Activated CD4-positive, alpha-beta T cell treated with anti-CD3 and anti-CD28 coated beads for 36 hours (primary cell): ENCODE results near the gene TCF4. TPM values are rescaled to one million over a fixed set of nuclear protein-coding genes. Genes with fewer than 3 reads are reported as not detected.

Experiments used
- ATAC-seq: fragments of 200-7000 bp; cut with Tn5 transposase; one replicate; pipeline ENCODE4 v1.10.0; 2021; ENCODE audit warnings: mild to moderate bottlenecking, moderate library complexity
- CTCF ChIA-PET: fragments of 350-600 bp; sonication (Branson Sonifier 250); formaldehyde crosslinking; loops from one replicate; lab custom pipeline; 2021; ENCODE audit warnings: antibody characterized with exemption; lab: Charles Lee
- POLR2A ChIA-PET: fragments of 350-600 bp; sonication (Branson Sonifier 250); formaldehyde crosslinking; loops from one replicate; lab custom pipeline; 2021; ENCODE audit warnings: antibody characterized with exemption, inconsistent platforms; lab: Charles Lee
- DNase-seq: peaks from one replicate; pipeline ENCODE4 v3.0.0-alpha.2; 2020
- H3K27ac Mint-ChIP-seq: one replicate; pipeline ENCODE4 v1.8.0; 2021; ENCODE audit warnings: mixed read lengths
- H3K27me3 Mint-ChIP-seq: one replicate; pipeline ENCODE4 v1.8.0; 2021; ENCODE audit warnings: mixed read lengths
- H3K36me3 Mint-ChIP-seq: one replicate; pipeline ENCODE4 v1.8.0; 2021; ENCODE audit warnings: low read depth, mixed read lengths
- H3K4me1 Mint-ChIP-seq: one replicate; pipeline ENCODE4 v1.8.0; 2021; ENCODE audit warnings: mixed read lengths
- H3K4me3 Mint-ChIP-seq: one replicate; pipeline ENCODE4 v1.8.0; 2021; ENCODE audit warnings: mild to moderate bottlenecking, moderate library complexity, mixed read lengths
- H3K9me3 Mint-ChIP-seq: one replicate; pipeline ENCODE4 v1.8.0; 2021; ENCODE audit warnings: low read depth, mixed read lengths
- intact Hi-C, 2 experiments: fragments of 100-400 bp; cut with DNase I in 1 of 2; cut with micrococcal nuclease in 1 of 2; formaldehyde crosslinking; loops; one replicate each; pipeline versions ENCODE4 v1.14.2 to v1.15.1; 2022 to 2024; cut with DNase I, micrococcal nuclease
- total RNA-seq, 2 experiments: library from RNA; stranded (reverse); gene quantifications; one replicate each; pipeline ENCODE4 v1.2.3, GENCODE V29; 2021

Gene TCF4
- total RNA-seq, 2 experiments from 2014 or later = 0.69 to 1.9 TPM

- DNase-seq = no peak
- Mint-ChIP-seq H3K9me3 (no peaks in the 10 kb centered on the region), H3K27ac (no peak overlapping the region), H3K4me1 (no peaks in the 10 kb centered on the region), H3K4me3 (no peak overlapping the region), H3K36me3 (no peaks in the 10 kb centered on the region), H3K27me3 (no peaks in the 10 kb centered on the region)
- ATAC-seq = no peak
- ChIA-PET CTCF (interaction anchor here (0.7 to 1.2 kb wide), 3 partner anchors 8 to 232 kb away, joined by 3 to 4 read pairs (median 3); no protein-coding TSS in a partner anchor), POLR2A (no interaction called here)
- intact Hi-C loops = no loop called here
Measured at GRCh38 chr18:55449412-55450140, 138.4 kb downstream of the TCF4 start.

GRCh38 chr18:55448420-55448819 is 139.6 kb downstream of the TCF4 start:
- ATAC-seq (no peak), DNase-seq (no peak)
- no peaks in the 10 kb centered on the region for H3K27me3 Mint-ChIP-seq
- no peaks in the 10 kb centered on the region for H3K36me3 Mint-ChIP-seq
- no peaks in the 10 kb centered on the region for H3K9me3 Mint-ChIP-seq
- no peak overlapping the region for H3K4me3 Mint-ChIP-seq
- no peaks in the 10 kb centered on the region for H3K4me1 Mint-ChIP-seq
- intact Hi-C loops = no loop called here
- ChIA-PET CTCF (interaction anchor here (1.1 kb wide), 1 partner anchor 233 kb away, joined by 3 read pairs; no protein-coding TSS in a partner anchor), POLR2A (no interaction called here)
- no peak overlapping the region for H3K27ac Mint-ChIP-seq

GRCh38 chr18:55447672-55448018 is 140.3 kb downstream of the TCF4 start:
- Mint-ChIP-seq H3K27me3 (no peaks in the 10 kb centered on the region), H3K4me1 (no peaks in the 10 kb centered on the region), H3K9me3 (no peaks in the 10 kb centered on the region), H3K36me3 (no peaks in the 10 kb centered on the region), H3K4me3 (no peak overlapping the region), H3K27ac (no peak overlapping the region)
- ChIA-PET CTCF (no interaction called here), POLR2A (no interaction called here)
- intact Hi-C loops = no loop called here
- ATAC-seq = no peak
- no peak for DNase-seq

- ChIA-PET POLR2A (no interaction called here), CTCF (no interaction called here)
- Mint-ChIP-seq H3K36me3 (no peaks in the 10 kb centered on the region), H3K27ac (no peak overlapping the region), H3K9me3 (no peaks in the 10 kb centered on the region), H3K4me3 (no peak overlapping the region), H3K27me3 (no peaks in the 10 kb centered on the region), H3K4me1 (no peaks in the 10 kb centered on the region)
- DNase-seq (no peak), ATAC-seq (no peak)
- intact Hi-C loops = no loop called here
Measured at GRCh38 chr18:55446996-55447671, 140.9 kb downstream of the TCF4 start.

GRCh38 chr18:55444536-55444935 is 143.5 kb downstream of the TCF4 start:
- no peaks in the 10 kb centered on the region for H3K27me3 Mint-ChIP-seq
- H3K4me3 Mint-ChIP-seq = no peak overlapping the region
- DNase-seq (no peak), ATAC-seq (no peak)
- H3K36me3 Mint-ChIP-seq = no peaks in the 10 kb centered on the region
- intact Hi-C loops = no loop called here
- no peaks in the 10 kb centered on the region for H3K9me3 Mint-ChIP-seq
- CTCF ChIA-PET = interaction anchor here (0.8 kb wide), 1 partner anchor 397 kb away, joined by 3 read pairs; no protein-coding TSS in a partner anchor
- H3K27ac Mint-ChIP-seq = no peak overlapping the region
- POLR2A ChIA-PET = no interaction called here
- H3K4me1 Mint-ChIP-seq = no peaks in the 10 kb centered on the region

GRCh38 chr18:55443776-55444175 is 144.2 kb downstream of the TCF4 start:
- ATAC-seq (no peak), DNase-seq (no peak)
- no peak overlapping the region for H3K27ac Mint-ChIP-seq
- no peaks in the 10 kb centered on the region for H3K36me3 Mint-ChIP-seq
- H3K4me1 Mint-ChIP-seq = no peaks in the 10 kb centered on the region
- H3K4me3 Mint-ChIP-seq = no peak overlapping the region
- no peaks in the 10 kb centered on the region for H3K27me3 Mint-ChIP-seq
- ChIA-PET POLR2A (no interaction called here), CTCF (interaction anchor here (1.2 kb wide), 1 partner anchor 198 kb away, joined by 4 read pairs; no protein-coding TSS in a partner anchor)
- intact Hi-C loops = no loop called here
- no peaks in the 10 kb centered on the region for H3K9me3 Mint-ChIP-seq

GRCh38 chr18:55442561-55442960 is 145.4 kb downstream of the TCF4 start:
- Mint-ChIP-seq H3K9me3 (no peaks in the 10 kb centered on the region), H3K4me3 (no peak overlapping the region), H3K27me3 (no peaks in the 10 kb centered on the region), H3K4me1 (no peaks in the 10 kb centered on the region), H3K27ac (no peak overlapping the region), H3K36me3 (no peaks in the 10 kb centered on the region)
- ChIA-PET POLR2A (no interaction called here), CTCF (interaction anchor here (1.1 to 1.2 kb wide), 2 partner anchors 19 to 199 kb away, joined by 3 to 4 read pairs; no protein-coding TSS in a partner anchor)
- ATAC-seq = no peak
- intact Hi-C loops = no loop called here
- no peak for DNase-seq

- no peak overlapping the region for H3K27ac Mint-ChIP-seq
- intact Hi-C loops = no loop called here
- H3K4me3 Mint-ChIP-seq = no peak overlapping the region
- no peak for DNase-seq
- no peaks in the 10 kb centered on the region for H3K36me3 Mint-ChIP-seq
- no peaks in the 10 kb centered on the region for H3K4me1 Mint-ChIP-seq
- ChIA-PET POLR2A (no interaction called here), CTCF (interaction anchor here (0.9 to 1.5 kb wide), 2 partner anchors 17 to 26 kb away, joined by 3 read pairs; no protein-coding TSS in a partner anchor)
- no peaks in the 10 kb centered on the region for H3K27me3 Mint-ChIP-seq
- no peaks in the 10 kb centered on the region for H3K9me3 Mint-ChIP-seq
- no peak for ATAC-seq
Measured at GRCh38 chr18:55440988-55441387, 147.0 kb downstream of the TCF4 start.

GRCh38 chr18:55439056-55439455 is 148.9 kb downstream of the TCF4 start:
- Mint-ChIP-seq H3K9me3 (no peaks in the 10 kb centered on the region), H3K36me3 (no peaks in the 10 kb centered on the region), H3K4me1 (no peaks in the 10 kb centered on the region), H3K4me3 (no peak overlapping the region), H3K27me3 (peaks cover 3% of the 10 kb centered on the region), H3K27ac (no peak overlapping the region)
- ChIA-PET POLR2A (no interaction called here), CTCF (no interaction called here)
- DNase-seq = no peak
- intact Hi-C loops = no loop called here
- ATAC-seq = no peak

GRCh38 chr18:55435592-55435991 is 152.4 kb downstream of the TCF4 start:
- Mint-ChIP-seq H3K27me3 (peaks cover 3% of the 10 kb centered on the region), H3K9me3 (no peaks in the 10 kb centered on the region), H3K4me3 (no peak overlapping the region), H3K4me1 (no peaks in the 10 kb centered on the region), H3K27ac (no peak overlapping the region), H3K36me3 (peaks cover 1% of the 10 kb centered on the region)
- DNase-seq = no peak
- no peak for ATAC-seq
- CTCF ChIA-PET = interaction anchor here (1.0 kb wide), 1 partner anchor 20 kb away, joined by 6 read pairs; no protein-coding TSS in a partner anchor
- POLR2A ChIA-PET = no interaction called here
- intact Hi-C loops = no loop called here

- Mint-ChIP-seq H3K9me3 (no peaks in the 10 kb centered on the region), H3K27me3 (peaks cover 3% of the 10 kb centered on the region), H3K4me3 (no peak overlapping the region), H3K4me1 (no peaks in the 10 kb centered on the region), H3K36me3 (peaks cover 1% of the 10 kb centered on the region), H3K27ac (no peak overlapping the region)
- POLR2A ChIA-PET = no interaction called here
- ATAC-seq (no peak), DNase-seq (no peak)
- intact Hi-C loops = no loop called here
- CTCF ChIA-PET = no interaction called here
Measured at GRCh38 chr18:55433648-55434047, 154.3 kb downstream of the TCF4 start.

GRCh38 chr18:55433140-55433539 is 154.9 kb downstream of the TCF4 start:
- ChIA-PET CTCF (no interaction called here), POLR2A (no interaction called here)
- H3K27me3 Mint-ChIP-seq = peaks cover 3% of the 10 kb centered on the region
- no peaks in the 10 kb centered on the region for H3K9me3 Mint-ChIP-seq
- intact Hi-C loops = no loop called here
- peaks cover 1% of the 10 kb centered on the region for H3K36me3 Mint-ChIP-seq
- ATAC-seq (no peak), DNase-seq (no peak)
- H3K27ac Mint-ChIP-seq = no peak overlapping the region
- H3K4me3 Mint-ChIP-seq = no peak overlapping the region
- no peaks in the 10 kb centered on the region for H3K4me1 Mint-ChIP-seq
